ENCODE results near the gene NFRKB.
"Not testable (repeated sequence)": the region's sequence is repeated elsewhere in the genome, so short reads cannot be mapped to it uniquely, and the experiment has no call there.

Gene NFRKB

DNA sequence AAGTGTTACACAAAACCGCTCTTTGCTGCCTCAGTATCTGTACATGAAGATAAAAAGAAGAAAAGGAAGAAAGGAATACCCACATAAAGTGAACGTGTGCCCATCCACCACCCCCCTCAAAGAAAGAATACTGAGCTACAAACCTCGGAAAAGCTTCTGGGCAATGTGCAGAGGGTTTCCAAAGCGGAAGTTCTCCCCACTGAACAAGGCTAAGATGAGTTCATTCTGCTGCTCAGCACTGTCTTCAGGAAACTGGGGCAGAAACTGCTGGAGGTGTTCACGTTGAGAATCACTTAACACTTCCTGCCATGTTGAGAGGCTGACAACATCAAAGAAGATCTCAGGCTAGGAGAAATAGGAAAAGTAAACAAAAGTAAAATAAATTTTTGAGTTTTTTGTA, 6.9 kb downstream of the NFRKB start:
- no peak for DNase-seq

DNA sequence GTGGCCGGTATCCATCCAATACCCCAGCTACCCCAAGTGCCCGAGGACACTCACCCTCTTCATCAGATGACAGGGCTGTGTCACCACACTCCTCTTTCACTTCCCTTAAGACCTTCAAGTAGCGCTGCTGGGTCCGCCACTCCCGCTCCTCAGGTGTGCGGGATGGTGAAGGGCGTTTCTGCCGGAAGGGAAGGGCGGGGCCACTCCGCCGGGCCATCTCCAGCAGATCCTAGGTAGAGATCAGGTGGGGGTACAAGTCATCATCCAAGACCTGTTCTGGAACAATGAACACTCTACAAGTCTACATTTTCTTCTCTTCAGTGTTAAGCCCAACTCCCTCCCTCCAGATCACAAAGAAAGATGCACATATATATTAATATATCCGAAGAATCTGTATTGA, 10.0 kb downstream of the NFRKB start:
- DNase-seq, result no peak

DNA sequence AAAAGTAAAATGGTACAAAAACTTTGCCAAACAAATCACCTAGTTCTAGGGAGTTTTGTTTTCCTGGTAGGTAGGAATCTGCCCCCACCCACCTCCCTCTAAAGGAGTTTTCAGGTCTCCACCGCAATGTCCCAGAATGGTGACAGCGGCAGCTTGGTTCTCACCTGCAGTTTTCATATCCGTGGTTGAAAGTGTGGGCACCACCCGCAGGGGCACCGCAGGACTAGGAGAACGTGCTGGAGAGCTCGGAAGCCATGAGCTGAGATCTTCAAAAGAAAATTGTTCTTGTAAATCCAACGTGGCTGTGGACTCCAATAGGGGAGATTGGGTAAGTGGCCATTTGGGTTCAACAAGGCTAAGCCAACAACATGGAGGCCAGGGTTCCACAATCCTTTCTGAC, 10.8 kb downstream of the NFRKB start:
- no peak for DNase-seq

DNA sequence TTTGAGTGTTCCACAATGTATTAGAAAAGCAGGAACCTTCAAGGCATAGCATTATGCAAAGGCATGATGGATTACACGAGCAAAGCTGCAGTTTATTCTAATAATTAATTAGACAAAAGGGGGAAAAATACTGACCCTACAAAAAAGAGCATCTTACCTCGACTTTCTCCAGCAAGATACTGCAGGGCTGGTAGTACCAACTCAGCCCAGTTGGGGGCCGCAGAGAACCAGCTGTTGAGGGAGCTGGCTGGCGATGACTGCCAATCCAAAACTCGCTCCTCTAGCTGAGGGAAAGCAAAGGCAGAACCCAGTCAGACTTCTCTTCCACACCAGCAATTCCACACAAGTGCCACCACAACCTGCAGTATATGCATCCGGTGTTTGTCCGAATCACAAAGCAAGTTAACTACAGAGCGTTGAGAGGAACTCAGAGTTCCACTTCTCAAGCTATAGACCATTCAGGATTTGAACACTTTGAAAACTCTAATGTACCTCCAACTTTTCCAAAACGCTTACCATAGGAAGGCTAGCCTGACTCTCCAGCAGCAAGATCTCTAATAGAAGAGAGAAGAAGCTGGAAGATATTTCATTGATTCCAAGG, 13.7 kb downstream of the NFRKB start:
- peak; percentile 8 for DNase-seq

DNA sequence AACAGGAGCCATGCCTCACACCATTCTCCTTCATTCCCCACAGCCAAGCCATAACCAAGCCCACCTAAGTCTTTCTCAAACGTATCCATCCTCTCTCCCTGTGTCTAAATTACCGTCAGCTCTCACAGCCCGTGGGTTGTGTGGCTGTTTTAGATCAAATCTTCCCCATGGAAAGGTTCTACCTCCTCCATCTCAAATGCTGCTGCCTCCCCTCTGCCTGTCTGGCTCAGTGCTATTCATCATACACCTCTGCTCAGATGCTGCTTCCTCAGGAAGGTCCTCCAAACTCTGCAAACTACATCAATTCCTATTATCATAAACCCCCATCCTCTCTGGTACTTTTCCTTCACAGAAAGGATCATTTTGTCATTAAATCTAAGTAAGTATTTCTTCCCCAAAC, 15.1 kb downstream of the NFRKB start:
- no peak for DNase-seq

DNA sequence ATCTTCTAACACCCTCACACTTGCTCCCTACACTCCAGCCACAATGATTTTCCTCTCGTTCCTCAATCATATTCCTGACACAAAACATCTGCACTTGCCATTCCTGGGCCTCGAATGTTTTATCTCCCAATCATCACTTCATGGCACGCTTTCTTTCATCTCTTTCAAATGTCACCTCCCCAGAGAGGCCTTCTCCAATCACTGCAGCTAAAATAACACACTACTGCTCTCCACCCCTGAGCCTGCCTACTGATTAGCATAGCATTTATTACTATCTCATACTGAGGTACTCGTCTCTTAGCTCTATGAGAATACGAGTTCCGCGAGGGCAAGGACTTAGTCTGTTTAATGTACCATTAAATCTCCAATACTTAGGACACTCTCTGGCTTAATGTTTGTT, 23.5 kb downstream of the NFRKB start:
- DNase-seq, result no peak

DNA sequence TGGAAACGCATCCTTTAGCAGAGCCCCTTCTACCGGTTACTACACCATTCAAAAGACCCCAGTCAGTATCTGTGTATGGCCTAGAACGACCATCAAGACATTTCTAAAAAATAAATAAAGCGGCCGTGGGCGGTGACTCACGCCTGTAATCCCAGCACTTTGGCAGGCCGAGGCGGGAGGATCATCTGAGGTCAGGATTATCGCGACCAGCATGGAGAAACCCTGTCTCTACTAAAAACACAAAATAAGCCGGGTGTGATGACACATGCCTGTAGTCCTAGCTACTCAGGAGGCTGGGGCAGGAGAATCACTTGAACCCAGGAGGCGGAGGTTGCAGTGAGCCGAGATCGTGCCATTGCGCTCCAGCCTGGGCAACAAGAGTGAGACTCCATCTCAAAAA, 26.8 kb downstream of the NFRKB start:
- not testable (repeated sequence) for DNase-seq

DNA sequence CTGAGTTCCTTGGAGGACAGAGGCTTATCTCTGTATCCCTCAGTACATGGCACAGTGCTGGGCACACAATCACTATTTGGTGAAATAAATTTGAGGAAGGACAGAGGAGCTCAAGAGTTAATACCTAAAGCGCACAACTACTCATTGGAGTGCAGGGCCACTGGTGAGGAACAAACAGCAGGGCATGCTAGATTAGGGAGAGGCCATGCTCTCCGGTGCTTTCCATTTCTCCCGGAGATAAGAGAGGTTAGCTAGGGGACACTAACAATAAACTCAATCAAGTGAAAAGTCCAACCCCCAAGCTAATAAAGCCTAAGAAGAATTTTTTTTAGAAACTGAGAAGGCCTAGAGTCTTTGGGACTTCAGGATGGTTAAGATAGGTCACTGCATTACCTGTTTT, 29.1 kb downstream of the NFRKB start:
- peak; percentile 13 for DNase-seq

DNA sequence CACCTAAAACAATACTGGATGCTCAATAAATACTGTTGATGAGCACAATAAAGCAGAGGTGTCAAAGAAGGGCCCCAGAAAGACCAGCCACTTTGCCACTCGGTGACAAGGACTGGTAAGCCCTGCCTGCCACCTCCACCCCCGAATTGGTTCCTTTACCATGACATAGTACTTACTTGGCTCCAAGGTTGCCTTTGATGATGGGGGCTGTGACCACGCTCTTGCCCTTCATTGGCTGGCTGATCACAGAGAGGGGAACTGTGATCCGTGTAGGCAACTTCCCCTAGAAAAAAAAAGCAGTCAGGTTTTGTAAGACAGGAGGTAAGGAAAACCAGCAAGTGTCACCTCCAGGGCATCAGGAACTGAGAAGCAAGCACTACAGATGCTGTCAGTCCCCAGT, 29.7 kb downstream of the NFRKB start:
- DNase-seq, result no peak

DNA sequence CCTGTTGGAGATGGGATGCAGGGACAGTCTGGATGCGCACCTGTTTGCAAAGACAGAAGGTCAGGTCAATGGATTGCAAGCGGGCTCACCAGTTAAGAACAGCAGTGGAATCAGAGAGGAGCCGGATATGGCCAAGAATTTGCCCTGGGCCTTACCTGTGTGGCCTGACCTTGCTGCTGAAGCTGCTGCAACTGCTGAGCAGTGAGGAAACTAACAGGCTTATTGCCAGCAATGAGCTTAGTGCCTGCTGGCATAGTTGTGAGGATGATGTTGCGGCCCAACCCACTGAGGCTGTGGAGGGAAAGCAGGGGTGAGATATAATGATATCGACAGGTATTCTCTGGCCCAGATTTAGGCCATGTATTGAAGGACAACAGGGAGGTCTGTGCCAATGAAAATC, 30.6 kb downstream of the NFRKB start:
- DNase-seq, result no peak

DNA sequence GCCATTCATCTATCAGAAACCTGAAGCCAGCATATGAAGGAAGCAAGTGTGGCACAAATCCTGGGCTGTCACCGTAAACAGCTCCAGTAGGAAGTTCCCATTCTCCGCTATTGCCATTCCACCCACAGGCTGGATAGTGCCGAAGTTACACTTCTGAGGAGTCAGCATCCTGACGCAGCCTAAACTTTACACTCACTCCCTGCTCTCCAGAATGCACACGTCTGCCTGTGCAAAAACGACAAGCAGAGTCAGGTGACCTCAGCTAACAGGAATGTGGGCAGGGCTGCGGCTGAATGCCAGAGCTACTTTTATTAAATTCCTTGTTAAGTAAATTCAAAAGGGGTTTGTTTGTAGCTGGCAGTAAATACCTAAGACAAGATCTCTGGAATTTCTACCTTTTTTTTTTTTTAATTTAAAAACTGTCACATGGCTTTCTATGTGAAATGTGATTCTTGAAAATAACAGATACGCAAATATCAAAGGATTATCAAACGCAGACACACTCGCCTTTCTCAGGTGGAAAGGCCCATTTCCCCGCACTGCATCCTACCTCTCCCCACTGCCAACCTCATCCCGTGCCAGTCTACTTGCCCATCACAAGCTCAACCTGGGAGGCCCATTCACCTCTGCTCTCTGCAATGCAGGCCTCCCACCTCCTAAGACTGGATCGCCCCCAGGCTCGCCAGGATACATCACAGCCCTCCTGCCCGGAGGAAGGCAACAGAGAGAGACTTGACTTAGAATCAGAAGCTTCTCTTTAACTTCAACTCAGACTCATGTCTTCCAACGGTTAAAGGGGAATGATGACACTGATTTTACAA, 33.5 kb downstream of the NFRKB start:
- DNase-seq, result peak; percentile 34

DNA sequence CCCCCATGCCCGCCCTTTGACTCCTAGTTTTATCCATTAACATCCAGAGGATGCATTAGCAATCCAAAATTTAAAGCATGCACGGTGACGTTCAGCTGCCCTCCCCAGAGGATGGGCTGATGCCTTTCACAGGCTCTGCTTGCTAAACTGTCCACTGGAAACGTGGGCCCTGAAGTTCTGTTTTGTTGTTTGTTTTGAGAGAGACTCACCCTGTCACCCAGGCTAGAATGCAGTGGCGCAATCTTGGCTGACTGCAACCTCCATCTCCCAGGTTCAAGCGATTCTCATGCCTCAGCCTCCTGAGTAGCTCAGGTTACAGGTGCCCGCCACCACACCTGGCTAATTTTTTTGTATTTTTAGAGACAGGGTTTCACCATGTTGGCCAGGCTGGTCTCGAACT, 39.3 kb downstream of the NFRKB start:
- DNase-seq, result no peak

DNA sequence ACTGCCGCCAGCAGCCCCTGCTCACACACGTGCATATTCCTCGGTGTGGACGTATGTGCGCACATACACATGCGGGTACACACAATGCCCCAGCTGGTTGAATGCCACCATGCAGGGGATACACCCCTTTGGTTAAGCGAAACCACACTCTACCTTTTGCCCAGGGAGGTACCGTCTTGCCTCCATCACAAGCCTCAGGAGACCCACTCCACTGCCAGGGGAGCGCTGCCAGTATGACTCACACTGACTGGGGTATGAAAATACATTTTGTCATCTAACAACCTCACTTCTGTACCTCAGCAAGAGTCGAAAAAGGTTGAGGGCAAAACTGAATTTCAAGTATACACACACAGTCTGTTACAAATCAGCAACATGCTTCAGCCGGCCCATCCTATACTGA, 40.3 kb downstream of the NFRKB start:
- no peak for DNase-seq

DNA sequence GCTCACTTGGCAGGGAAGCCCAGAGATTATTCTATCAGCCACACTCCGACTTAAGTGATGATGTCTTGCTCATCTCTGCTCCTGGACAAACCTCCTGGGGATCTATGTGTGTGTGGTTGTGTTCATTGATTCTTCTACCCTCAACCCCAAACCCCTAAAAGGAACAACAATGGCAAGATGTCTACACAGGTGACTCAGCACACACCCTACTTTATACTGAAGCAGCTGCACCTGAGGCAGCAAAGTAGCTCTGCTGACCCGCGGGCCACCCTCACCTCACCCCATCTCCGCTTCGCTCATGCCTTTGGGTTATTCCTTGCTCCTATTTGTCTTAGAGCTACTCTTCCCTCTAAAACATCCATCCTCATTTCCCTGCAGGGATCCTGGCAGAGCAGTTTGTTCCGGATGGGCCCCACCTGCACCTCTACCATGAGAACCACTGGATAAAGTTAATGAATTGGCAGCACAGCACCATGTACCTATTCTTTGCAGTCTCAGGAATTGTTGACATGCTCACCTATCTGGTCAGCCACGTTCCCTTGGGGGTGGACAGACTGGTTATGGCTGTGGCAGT, 41.1 kb downstream of the NFRKB start:
- no peak for DNase-seq

DNA sequence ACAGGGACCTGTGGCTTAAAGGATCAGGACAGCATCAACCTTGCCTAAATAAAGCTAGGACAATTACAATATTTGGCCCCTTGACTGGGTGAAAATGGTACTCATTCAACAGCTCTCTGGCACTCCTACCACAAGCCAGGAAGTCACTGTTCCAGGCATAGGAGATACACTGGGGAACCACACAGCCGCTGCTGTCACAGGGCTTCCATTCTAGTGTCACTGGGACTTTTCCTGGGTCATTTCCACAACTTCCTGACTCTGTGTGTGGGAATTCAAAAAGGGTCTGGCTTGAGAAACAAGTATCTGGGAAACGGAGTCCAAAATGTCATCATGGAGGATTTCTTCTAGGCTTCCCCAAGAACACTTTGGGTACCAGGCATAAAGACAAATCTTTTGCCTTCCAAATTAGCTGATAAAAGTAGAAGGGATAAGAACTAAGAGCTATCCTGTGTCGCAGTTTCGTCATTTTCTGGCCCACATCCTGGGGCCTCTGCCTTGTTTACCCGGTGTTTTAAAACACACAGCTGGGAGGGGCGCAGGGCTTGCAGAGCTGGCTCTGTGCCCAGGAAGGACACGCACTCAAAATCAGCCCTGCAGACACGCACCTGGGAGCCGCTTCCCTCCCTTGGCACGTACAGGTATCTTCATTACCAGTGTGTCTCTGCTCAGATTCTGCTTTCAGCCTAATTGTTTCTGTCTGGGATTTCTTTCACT, 41.7 kb downstream of the NFRKB start:
- DNase-seq, result no peak

DNA sequence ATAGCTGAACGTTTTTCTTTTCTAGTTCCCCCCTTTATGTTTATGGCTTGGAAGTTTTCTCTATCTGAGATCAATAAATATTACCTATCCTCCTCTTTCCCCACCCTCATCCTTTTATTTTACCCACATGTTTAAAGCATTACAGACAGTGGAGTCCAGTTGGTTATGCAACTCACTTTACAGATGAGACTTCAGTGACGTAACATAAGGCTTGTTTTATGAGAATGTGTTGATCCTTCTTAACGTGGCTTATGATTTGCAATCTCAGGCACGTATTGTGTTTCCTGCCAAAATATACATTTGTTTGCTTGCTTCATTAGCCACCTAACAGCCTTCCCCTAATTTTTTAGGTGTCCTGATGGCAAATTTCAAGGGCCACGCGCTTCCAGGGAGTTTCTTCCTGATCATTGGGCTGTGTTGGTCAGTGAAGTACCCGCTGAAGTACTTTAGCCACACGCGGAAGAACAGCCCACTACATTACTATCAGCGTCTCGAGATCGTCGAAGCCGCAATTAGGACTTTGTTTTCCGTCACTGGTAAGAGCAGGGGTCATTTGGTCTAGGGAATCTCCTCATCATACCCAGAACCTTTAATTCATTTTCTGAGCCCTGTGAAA, 43.1 kb downstream of the NFRKB start:
- DNase-seq, result no peak

DNA sequence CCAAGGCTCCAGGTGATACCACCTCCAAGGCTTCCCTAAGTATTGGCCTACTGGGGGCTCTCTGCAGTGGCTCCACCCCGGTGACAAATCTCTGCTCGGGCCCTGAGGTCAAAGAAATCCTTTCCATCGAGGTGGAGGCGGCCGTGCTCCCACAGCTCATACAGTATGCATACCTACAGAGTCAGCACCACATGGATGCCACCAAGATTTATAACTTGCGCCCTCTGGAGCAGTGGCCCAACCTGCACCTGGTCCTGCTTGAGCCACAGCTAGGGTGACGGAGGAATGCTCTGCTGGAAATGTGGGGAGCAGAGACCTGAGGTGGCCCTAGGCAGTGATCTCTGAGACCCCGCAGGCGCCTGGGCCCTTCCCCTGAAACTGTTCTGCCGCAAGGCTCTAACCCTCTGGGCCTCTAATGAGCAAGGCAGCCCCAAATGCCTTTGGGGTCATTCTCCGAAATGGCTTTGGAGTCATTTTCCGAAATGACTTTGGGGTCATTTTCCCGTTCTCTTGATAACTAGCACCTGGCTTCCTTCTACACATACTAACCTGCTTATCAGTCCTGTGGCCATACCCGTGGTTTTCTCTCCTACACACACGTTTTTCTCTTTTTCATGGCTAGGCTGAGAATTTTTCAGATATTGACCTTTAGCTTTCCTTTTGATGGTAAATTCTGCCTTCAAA, 45.8 kb downstream of the NFRKB start:
- DNase-seq, result no peak

DNA sequence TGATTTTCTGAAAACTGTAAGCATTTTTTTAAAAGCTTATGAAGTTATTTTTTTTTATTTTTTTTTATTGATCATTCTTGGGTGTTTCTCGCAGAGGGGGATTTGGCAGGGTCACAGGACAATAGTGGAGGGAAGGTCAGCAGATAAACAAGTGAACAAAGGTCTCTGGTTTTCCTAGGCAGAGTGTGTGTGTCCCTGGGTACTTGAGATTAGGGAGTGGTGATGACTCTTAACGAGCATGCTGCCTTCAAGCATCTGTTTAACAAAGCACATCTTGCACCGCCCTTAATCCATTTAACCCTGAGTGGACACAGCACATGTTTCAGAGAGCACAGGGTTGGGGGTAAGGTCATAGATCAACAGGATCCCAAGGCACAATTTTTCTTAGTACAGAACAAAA, 48.0 kb downstream of the NFRKB start:
- DNase-seq, result not testable (repeated sequence)

DNA sequence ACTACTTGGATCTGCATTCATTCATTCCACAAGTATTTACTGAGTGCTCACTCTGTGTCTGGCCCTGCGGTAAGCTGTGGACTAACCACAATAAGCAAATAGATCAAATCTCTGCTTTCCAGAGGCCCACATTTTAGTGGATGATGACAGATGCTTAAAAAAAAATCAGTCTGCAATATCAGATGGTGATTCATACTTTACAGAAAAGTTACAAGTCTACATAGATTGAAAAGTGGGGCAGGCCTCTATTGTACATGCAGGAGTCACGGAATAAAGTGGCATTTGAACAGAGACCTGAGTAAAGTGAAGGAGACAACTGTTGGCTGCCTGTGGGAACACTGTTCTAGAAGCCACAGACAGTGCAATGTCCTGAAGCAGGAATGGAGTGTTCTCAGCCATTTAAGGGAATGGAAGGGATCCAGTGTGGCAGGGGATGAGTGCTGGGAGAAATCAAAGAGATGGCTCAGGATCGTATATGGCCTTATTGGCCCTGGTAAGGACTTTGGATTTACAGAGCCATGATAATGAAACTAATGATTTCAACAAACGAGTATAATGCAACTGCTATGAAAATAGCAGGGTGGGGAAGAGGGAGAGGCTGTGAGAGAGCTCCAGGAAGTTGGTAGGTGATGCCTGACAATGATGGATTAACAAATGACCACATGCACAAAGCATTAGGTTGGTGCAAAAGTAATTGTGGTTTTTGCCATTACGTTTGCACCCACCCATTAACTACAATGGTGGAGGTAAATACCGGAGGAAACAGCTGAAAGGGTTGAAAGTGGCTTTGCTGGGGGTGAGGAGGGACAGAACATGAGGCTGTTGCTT, 48.7 kb downstream of the NFRKB start:
- no peak for DNase-seq

All from retina (tissue), 1 donor.